CD4-positive, alpha-beta T cell treated with Interleukin-15 for 1 hour (primary cell): Measurements from ENCODE around the gene ZFYVE27.

ENCODE experiments used
- DNase-seq: peaks from one replicate; pipeline ENCODE4 v3.0.0-alpha.2; 2020

The ZFYVE27 gene

DNA sequence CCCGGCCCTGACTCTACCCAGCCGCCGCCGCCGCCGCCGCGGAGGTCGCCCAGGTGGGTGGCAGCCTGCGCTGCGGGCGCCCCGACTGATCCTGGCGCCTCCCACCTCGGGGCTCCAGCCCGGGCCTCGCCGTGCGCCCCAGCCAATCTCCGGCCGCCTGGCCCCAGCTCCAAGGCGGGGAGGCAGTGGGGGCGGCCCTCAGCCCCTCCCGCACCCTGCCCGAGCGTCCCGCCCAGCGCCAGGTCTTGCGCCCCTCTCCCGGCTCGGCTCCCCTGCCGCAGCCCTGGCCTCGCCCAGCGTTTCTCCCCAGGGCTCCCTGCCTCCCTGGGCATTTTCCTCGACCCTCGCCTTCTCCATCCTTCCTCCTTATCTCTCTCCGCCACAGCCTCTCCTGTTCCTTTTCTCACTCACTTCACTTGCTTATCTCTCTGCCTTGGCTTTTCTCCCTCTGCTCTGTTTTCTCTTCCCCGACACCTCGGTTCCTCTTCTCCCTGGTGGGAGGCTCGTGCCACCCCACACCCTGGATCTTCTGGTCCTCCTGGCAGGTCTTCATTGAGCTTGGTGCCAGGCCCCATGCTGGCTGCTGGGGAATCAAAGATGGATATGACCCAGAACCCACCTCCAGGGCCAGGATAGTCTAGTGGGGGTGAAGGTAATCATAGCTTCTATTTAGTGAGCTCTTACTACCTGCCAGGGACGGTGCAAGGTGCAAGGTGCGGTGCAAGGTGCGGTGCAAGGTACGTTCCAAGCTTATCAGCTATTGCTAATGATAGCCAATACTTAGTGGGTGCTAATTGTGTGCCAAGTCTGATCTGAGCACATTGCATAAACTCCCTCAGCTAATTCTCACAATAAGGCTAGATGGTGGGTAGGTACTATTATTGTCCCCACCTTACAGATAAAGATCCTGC lies 35.2 kb downstream of the ZFYVE27 start, which contains the start of gene SFRP5:
TSS of gene SFRP5 (minus strand) at position 87 of the 911 bp plus-strand sequence. CDS start 166 bp downstream, outside the sequence.
- DNase-seq: no peak

DNA sequence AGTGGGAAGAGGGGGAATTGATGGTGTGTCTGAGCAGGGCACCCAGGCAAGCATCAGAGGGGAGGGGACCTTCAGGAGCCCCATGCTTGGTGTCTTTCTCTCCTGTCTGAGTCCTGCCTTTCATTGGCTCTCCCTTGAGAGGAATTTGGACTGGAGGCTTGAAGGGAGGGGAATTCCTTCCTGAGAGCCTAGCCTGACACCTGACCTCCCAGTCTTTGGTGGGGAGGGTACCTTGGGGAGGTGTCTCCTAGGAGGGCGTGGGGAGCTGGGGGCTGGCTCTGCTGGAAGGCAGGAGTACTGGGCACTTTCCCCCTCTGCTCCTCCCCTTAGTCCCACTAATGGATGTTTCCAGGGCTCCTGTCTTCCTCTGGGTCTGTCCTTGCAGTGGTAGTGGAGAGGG lies 36.2 kb downstream of the ZFYVE27 start:
- DNase-seq: no peak

GRCh38 chr10:97774811-97775294 lies 37.9 kb downstream of the ZFYVE27 start:
- no peak for DNase-seq

DNA sequence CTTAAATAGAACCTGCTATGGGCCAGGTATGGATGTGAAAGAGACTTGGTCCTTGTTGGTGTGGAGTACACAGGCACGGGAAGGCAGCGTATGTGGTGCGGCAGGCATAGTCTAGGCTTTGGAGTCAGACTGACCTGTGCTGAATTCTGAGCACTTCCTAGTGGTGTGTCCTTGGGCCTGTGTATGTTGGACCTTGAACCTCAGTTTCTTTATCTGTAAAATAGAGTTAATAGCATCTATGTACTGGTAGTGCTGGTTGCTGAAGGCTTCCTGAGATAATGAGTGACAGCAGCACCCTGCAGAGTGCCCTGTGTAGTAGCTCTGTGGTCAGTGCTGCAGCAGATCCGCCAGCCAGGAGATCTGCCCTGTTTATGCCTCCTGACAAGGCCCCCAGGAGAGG lies 40.2 kb downstream of the ZFYVE27 start:
- DNase-seq: no peak

- no peak for DNase-seq
Measured at GRCh38 chr10:97778452-97779302, 41.7 kb downstream of the ZFYVE27 start.

GRCh38 chr10:97779492-97779891 lies 42.6 kb downstream of the ZFYVE27 start:
- DNase-seq: no peak

GRCh38 chr10:97779975-97780374 lies 43.0 kb downstream of the ZFYVE27 start:
- no peak for DNase-seq

GRCh38 chr10:97780841-97781617 lies 44.1 kb downstream of the ZFYVE27 start:
- no peak for DNase-seq

DNA sequence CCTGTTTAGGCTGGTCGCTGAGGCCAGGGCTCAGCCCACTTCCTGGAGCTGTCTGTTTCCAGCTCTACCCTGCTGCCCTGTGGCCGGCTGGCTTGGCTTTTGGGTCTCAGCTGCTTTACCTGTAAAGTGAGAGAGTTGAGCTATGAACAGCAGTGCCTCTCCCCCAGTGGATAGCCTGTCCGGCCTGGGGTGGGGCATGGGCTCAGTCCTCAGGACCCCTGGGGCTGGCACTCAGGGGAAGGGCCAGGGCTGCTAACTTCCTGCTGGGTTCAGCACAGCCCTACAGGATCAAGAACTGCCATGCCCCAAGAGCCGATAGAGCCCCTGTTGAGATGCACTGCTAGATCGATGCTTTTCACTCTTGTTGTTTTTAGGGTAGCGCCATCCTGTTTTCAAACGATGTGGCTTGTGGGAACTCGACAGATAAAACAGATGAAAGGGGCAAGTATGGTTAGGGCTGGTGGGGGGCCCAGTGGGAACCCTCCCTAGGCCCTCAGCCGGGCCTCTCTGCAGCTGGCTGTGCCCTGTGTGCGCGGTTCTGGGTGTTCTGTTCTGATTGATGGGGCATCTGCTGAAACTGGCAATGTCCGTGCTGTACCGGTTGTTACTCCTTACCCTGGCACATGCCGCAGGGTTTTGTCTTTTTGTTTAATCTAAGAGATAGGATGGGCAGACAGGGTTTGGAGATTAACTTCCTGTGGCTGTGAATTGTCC lies 44.8 kb downstream of the ZFYVE27 start:
- DNase-seq: no peak

GRCh38 chr10:97782455-97783228 lies 45.7 kb downstream of the ZFYVE27 start:
- DNase-seq: no peak

GRCh38 chr10:97784200-97784810 lies 47.4 kb downstream of the ZFYVE27 start:
- no peak for DNase-seq

DNA sequence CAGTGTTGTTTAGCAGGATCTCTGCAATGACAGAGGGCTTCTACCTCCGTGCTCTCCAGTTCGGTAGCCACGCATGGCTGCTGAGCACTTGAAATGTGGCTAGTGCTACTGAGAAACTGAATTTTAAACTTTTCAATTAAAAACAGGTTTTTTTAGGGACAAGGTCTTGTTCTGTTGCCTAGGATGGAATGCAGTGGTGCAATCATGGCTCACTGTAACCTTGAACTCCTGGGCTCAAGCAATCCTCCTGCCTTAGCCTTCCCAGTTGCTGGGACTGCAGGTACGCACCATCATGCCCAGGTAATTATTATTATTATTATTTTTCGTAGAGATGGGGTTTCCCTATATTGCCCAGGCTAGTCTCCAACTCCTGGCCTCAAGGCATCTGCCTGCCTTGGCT lies 48.3 kb downstream of the ZFYVE27 start:
- DNase-seq: no peak

GRCh38 chr10:97785731-97786130 lies 48.8 kb downstream of the ZFYVE27 start:
- DNase-seq: no peak

- DNase-seq: no peak
Measured at GRCh38 chr10:97788552-97789442, 51.9 kb downstream of the ZFYVE27 start.

DNA sequence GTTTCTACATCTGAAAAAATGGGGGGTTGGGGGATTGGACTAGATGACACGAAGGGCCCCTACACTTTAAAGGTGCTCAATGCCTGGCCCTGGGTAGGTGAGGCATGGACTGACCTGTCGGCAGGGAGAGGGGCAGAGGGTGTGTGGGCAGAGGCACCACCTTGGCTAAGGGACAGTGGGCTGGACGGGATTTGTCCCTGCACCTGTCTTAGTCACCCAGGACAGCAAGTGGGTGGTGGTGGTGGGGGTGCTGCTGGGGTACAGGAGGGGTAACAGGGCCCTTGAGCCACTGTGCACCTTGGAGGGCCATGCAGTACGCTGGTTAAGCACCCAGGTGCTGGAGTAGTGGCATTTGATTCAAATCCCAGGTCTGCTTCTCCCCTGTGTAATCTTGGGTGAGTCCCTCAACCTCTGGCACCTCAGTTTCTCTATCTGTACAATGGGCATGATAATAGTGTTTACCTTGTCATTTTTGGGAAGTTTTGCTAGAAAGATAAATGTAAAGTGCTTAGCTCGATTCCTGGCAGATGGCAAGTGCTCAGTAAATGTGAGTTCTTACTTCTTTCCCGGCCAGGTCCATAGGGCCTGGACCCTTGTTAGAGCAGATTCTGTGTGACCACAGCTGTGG lies 53.0 kb downstream of the ZFYVE27 start:
- no peak for DNase-seq

DNA sequence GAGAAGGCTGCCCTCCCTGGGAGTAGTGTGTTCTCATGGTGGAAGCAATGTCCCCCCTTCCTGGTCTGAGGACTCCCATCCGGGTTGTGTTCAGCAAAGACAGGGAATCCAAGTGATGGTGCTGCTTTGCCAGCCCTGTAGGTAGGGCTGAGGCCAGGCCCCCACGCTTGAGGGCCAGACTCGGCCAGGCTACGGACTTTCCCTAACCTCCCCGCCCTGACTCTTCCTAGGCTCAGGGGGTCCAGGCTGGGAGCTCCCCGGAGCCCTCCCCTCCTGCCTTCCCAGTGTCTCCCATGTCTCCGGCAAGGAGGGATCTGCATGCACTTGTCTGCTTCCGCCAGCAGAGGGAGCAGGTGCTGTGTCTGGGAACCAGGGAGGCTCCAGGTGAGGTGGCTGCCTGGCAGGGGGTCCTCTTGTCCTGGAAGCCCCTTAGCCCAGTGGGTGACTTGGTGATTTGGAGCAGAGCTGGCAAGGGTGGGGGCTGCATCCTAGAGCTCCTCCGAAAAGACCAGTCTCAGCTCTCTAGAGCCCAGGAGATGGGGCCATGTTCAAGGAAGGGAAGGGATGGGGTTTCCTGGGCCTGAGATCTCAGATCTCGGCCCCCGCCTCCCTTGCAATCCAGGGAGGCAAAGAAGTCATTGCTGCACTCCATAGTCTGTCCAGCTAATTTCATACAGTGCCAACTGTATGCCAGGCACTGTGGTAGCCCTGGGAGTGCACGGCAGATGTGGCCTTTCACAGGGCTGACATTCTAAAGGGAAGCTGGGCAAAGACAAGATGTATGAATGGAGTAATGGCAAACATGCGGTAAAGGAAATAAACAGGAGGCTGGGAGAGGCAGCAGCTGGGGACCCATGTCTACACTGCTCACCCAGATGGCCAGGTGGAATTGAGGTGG lies 55.1 kb downstream of the ZFYVE27 start:
- DNase-seq: peak; percentile 53

DNA sequence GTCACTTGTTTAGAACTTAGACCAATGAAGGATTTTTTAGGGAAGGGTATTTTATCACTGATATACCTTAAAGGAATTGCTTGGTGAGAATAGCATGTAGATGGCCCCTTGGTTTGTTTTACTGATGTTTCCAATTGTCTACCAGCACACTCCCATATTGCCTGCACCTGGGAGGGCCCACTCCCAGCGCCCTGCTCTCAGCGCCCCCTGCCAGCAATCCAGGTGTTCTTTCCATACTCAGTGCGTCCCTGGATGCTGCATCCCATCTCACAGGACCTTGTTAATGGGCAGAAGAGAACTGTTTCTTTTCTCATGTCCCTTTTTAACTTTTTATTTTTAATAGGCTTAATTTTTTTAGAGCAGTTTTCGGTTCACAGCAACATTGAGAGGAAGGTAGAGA lies 59.0 kb downstream of the ZFYVE27 start:
- no peak for DNase-seq

GRCh38 chr10:97796651-97797050 lies 59.7 kb downstream of the ZFYVE27 start:
- peak; percentile 35 for DNase-seq
